Testis (tissue), 2 donors: ENCODE data around the gene LDLRAD4.

ENCODE experiments used
- POLR2A ChIP-seq: fragments of 450-650 bp; IDR thresholded peaks from one replicate; pipeline ENCODE4 v1.6.1; 2017; ENCODE audit warnings: antibody characterized with exemption, mild to moderate bottlenecking, moderate library complexity
- TF ChIP-seq, protein P1 (sequence below), 3 experiments: fragments of 450-650 bp in 2 of 3; fragments of 200-600 bp in 1 of 3; sonication (generic) in 1 of 3; IDR thresholded peaks; one replicate each; pipeline ENCODE4 v1.5.1; 2016 to 2019; ENCODE audit warnings: antibody characterized with exemption in 3 of 3, mild to moderate bottlenecking in 2 of 3, moderate library complexity in 1 of 3

DNA sequence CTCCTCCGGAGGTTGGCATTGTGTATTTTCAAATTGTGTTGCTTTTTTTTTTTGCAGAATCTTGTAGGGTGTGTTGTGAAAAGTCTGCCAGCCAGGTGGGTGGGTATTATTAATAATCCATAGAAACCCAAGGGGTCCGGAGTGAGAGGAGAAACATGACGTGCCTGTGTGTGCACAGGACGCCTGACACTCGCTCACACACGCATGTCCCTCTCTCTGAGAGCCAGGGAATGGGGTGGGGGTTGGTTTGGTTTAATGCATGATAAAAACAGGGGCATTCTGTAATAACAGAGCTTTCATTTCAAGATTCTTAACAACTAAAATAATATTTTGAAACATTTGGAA lies 283.0 kb downstream of the LDLRAD4 start:
- TF ChIP-seq POLR2A = no peak
- TF ChIP-seq, protein P1, sequence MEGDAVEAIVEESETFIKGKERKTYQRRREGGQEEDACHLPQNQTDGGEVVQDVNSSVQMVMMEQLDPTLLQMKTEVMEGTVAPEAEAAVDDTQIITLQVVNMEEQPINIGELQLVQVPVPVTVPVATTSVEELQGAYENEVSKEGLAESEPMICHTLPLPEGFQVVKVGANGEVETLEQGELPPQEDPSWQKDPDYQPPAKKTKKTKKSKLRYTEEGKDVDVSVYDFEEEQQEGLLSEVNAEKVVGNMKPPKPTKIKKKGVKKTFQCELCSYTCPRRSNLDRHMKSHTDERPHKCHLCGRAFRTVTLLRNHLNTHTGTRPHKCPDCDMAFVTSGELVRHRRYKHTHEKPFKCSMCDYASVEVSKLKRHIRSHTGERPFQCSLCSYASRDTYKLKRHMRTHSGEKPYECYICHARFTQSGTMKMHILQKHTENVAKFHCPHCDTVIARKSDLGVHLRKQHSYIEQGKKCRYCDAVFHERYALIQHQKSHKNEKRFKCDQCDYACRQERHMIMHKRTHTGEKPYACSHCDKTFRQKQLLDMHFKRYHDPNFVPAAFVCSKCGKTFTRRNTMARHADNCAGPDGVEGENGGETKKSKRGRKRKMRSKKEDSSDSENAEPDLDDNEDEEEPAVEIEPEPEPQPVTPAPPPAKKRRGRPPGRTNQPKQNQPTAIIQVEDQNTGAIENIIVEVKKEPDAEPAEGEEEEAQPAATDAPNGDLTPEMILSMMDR (IDR thresholded peaks at IDR 0.05) = no peak
